WTC11 (cell line): ENCODE measurements around the gene CILP2. TPM values are rescaled to one million over a fixed set of nuclear protein-coding genes. Genes with fewer than 3 reads are reported as not detected.

Experiments
- ARID4B ChIP-seq: sonication (generic); formaldehyde crosslinking; IDR thresholded peaks from 2 replicates; pipeline ENCODE4 v1.8.0; 2023; ENCODE audit warnings: missing genetic modification reagents, mild to moderate bottlenecking, borderline replicate concordance
- CDX4 ChIP-seq: fragments of 250-450 bp; sonication (Bioruptor Pico); IDR thresholded peaks from 2 replicates; pipeline ENCODE4 v1.9.0; 2021; ENCODE audit warnings: moderate library complexity, mild to moderate bottlenecking, inconsistent platforms, borderline replicate concordance
- CREB1 ChIP-seq: sonication (generic); formaldehyde crosslinking; IDR thresholded peaks from 2 replicates; pipeline ENCODE4 v1.8.0; 2023; ENCODE audit warnings: mild to moderate bottlenecking, missing genetic modification reagents
- CREM ChIP-seq: sonication (generic); formaldehyde crosslinking; IDR thresholded peaks from 2 replicates; pipeline ENCODE4 v1.8.1; 2022; ENCODE audit warnings: mild to moderate bottlenecking, missing genetic modification reagents, moderate library complexity
- E2F4 ChIP-seq: sonication (generic); formaldehyde crosslinking; IDR thresholded peaks from 2 replicates; pipeline ENCODE4 v1.8.1; 2022; ENCODE audit warnings: low read depth, mild to moderate bottlenecking, moderate library complexity, missing genetic modification reagents, borderline replicate concordance
- E2F5 ChIP-seq: sonication (generic); formaldehyde crosslinking; IDR thresholded peaks from 2 replicates; pipeline ENCODE4 v1.8.1; 2022; ENCODE audit warnings: mild to moderate bottlenecking, moderate library complexity, missing genetic modification reagents
- ERG ChIP-seq: fragments of 250-450 bp; sonication (Bioruptor Pico); IDR thresholded peaks from 2 replicates; pipeline ENCODE4 v1.8.0; 2021; ENCODE audit warnings: mild to moderate bottlenecking
- FOXK1 ChIP-seq: sonication (generic); formaldehyde crosslinking; IDR thresholded peaks from 2 replicates; pipeline ENCODE4 v1.8.0; 2022; ENCODE audit warnings: mild to moderate bottlenecking, moderate library complexity, missing genetic modification reagents
- HMGA2 ChIP-seq: fragments of 250-450 bp; sonication (Bioruptor Pico); IDR thresholded peaks from 2 replicates; pipeline ENCODE4 v1.4.0; 2021; ENCODE audit warnings: mild to moderate bottlenecking, moderate library complexity
- IRF2 ChIP-seq: sonication (generic); formaldehyde crosslinking; IDR thresholded peaks from 2 replicates; pipeline ENCODE4 v1.8.0; 2022; ENCODE audit warnings: low read depth, missing genetic modification reagents, borderline replicate concordance
- JAZF1 ChIP-seq: fragments of 250-450 bp; sonication (Bioruptor Pico); IDR thresholded peaks from 2 replicates; pipeline ENCODE4 v1.9.0; 2021; ENCODE audit warnings: moderate library complexity, mild to moderate bottlenecking, inconsistent platforms
- MXD4 ChIP-seq: fragments of 250-450 bp; sonication (Bioruptor Pico); IDR thresholded peaks from 2 replicates; pipeline ENCODE4 v1.8.0; 2021; ENCODE audit warnings: mild to moderate bottlenecking, moderate library complexity, borderline replicate concordance
- NFE2L1 ChIP-seq: sonication (generic); formaldehyde crosslinking; IDR thresholded peaks from 2 replicates; pipeline ENCODE4 v1.8.1; 2023; ENCODE audit warnings: missing genetic modification reagents
- NFYB ChIP-seq: sonication (generic); formaldehyde crosslinking; conservative IDR thresholded peaks from 2 replicates; pipeline ENCODE4 v1.8.0; 2022; ENCODE audit warnings: low read depth, missing genetic modification reagents
- NR3C1 ChIP-seq: sonication (generic); formaldehyde crosslinking; conservative IDR thresholded peaks from 2 replicates; pipeline ENCODE4 v1.8.1; 2023; ENCODE audit warnings: low read depth, mild to moderate bottlenecking, missing genetic modification reagents
- PRRX2 ChIP-seq: fragments of 250-450 bp; sonication (Bioruptor Pico); IDR thresholded peaks from 2 replicates; pipeline ENCODE4 v1.8.0; 2021; ENCODE audit warnings: mild to moderate bottlenecking
- RELA ChIP-seq: sonication (generic); formaldehyde crosslinking; IDR thresholded peaks from 2 replicates; pipeline ENCODE4 v1.8.1; 2022; ENCODE audit warnings: missing genetic modification reagents, mild to moderate bottlenecking, borderline replicate concordance
- SP1 ChIP-seq: sonication (generic); formaldehyde crosslinking; conservative IDR thresholded peaks from 2 replicates; pipeline ENCODE4 v1.8.1; 2022; ENCODE audit warnings: missing genetic modification reagents
- STAT6 ChIP-seq: sonication (generic); formaldehyde crosslinking; conservative IDR thresholded peaks from 2 replicates; pipeline ENCODE4 v1.8.1; 2023; ENCODE audit warnings: mild to moderate bottlenecking, low read depth, missing genetic modification reagents, moderate library complexity
- TCF7 ChIP-seq: sonication (generic); formaldehyde crosslinking; IDR thresholded peaks from 2 replicates; pipeline ENCODE4 v1.8.0; 2022; ENCODE audit warnings: mild to moderate bottlenecking, low read depth, missing genetic modification reagents, moderate library complexity
- TP53 ChIP-seq: sonication (generic); formaldehyde crosslinking; IDR thresholded peaks from 2 replicates; pipeline ENCODE4 v1.8.1; 2023; ENCODE audit warnings: mild to moderate bottlenecking, missing genetic modification reagents
- ZNF121 ChIP-seq: sonication (generic); formaldehyde crosslinking; IDR thresholded peaks from 2 replicates; pipeline ENCODE4 v1.8.0; 2023; ENCODE audit warnings: missing genetic modification reagents
- ZNF138 ChIP-seq: sonication (generic); formaldehyde crosslinking; conservative IDR thresholded peaks from 2 replicates; pipeline ENCODE4 v1.8.1; 2022; ENCODE audit warnings: mild to moderate bottlenecking, moderate library complexity, missing genetic modification reagents
- ZNF317 ChIP-seq: sonication (generic); formaldehyde crosslinking; IDR thresholded peaks from 2 replicates; pipeline ENCODE4 v1.8.1; 2023; ENCODE audit warnings: low read depth, mild to moderate bottlenecking, moderate library complexity, missing genetic modification reagents, borderline replicate concordance
- ZNF416 ChIP-seq: fragments of 250-450 bp; sonication (Bioruptor Pico); IDR thresholded peaks from 2 replicates; pipeline ENCODE4 v1.9.0; 2021; ENCODE audit warnings: mild to moderate bottlenecking, inconsistent platforms
- ZNF512 ChIP-seq: sonication (generic); formaldehyde crosslinking; IDR thresholded peaks from 2 replicates; pipeline ENCODE4 v1.8.1; 2022; ENCODE audit warnings: missing genetic modification reagents, borderline replicate concordance
- ZNF671 ChIP-seq: fragments of 250-450 bp; sonication (Bioruptor Pico); IDR thresholded peaks from 2 replicates; pipeline ENCODE4 v1.8.0; 2021; ENCODE audit warnings: mild to moderate bottlenecking
- total RNA-seq: library from RNA; stranded (reverse); gene quantifications from 3 replicates; pipeline ENCODE4 v1.2.3, GENCODE V29; 2021

CILP2 gene
- total RNA-seq, 1 experiment from 2014 or later, result 7.9 TPM

- TF ChIP-seq ERG (CRISPR knock-in tag) (no peak), ZNF121 (CRISPR knock-in tag) (no peak), JAZF1 (CRISPR knock-in tag) (no peak), PRRX2 (no peak), CDX4 (CRISPR knock-in tag) (no peak), CREM (CRISPR knock-in tag) (no peak), MXD4 (CRISPR knock-in tag) (no peak), TP53 (CRISPR knock-in tag) (peak; percentile 59; the same call in 1 of the 2 replicates), E2F4 (CRISPR knock-in tag) (no peak), SP1 (CRISPR knock-in tag) (peak; percentile 63), NFE2L1 (CRISPR knock-in tag) (no peak), ZNF512 (no peak), NFYB (CRISPR knock-in tag) (no peak), FOXK1 (CRISPR knock-in tag) (no peak), ZNF671 (CRISPR knock-in tag) (no peak), IRF2 (CRISPR knock-in tag) (no peak), ZNF138 (CRISPR knock-in tag) (no peak), HMGA2 (CRISPR knock-in tag) (no peak), E2F5 (no peak), CREB1 (CRISPR knock-in tag) (no peak), RELA (CRISPR knock-in tag) (peak; percentile 74; the same call in 1 of the 2 replicates), NR3C1 (CRISPR knock-in tag) (no peak), TCF7 (no peak), ZNF317 (CRISPR knock-in tag) (no peak), ZNF416 (CRISPR knock-in tag) (no peak), ARID4B (CRISPR knock-in tag) (no peak), STAT6 (CRISPR knock-in tag) (no peak)
These were observed 2.1 kb downstream of the CILP2 start (continued) for GRCh38 chr19:19540064-19540714.
